Suprapubic skin (tissue), 4 donors: ENCODE measurements around the gene KIAA0408. TPM values are rescaled to one million over a fixed set of nuclear protein-coding genes. Genes with fewer than 3 reads are reported as not detected.

Source experiments
- DNase-seq, 2 donors: peaks; one replicate each; pipeline ENCODE4 v3.0.0-alpha.2; 2019; ENCODE audit warnings: low spot score in 2 of 2
- H3K27ac ChIP-seq: fragments of 200-600 bp; sonication (generic); one replicate; pipeline ENCODE4 v1.5.1; 2019
- H3K27me3 ChIP-seq: fragments of 200-600 bp; sonication (generic); one replicate; pipeline ENCODE4 v1.5.1; 2019
- H3K36me3 ChIP-seq: fragments of 200-600 bp; sonication (generic); one replicate; pipeline ENCODE4 v1.5.1; 2019
- H3K4me1 ChIP-seq: fragments of 200-600 bp; sonication (generic); one replicate; pipeline ENCODE4 v1.5.1; 2019
- H3K4me3 ChIP-seq: fragments of 200-600 bp; sonication (generic); one replicate; pipeline ENCODE4 v1.5.1; 2019; ENCODE audit warnings: mild to moderate bottlenecking
- H3K9me3 ChIP-seq: fragments of 200-600 bp; sonication (generic); one replicate; pipeline ENCODE4 v1.5.1; 2019
- EP300 ChIP-seq: sonication (generic); formaldehyde crosslinking; IDR thresholded peaks from one replicate; pipeline ENCODE4 v1.6.1; 2017; ENCODE audit warnings: antibody characterized with exemption
- POLR2A ChIP-seq, 2 donors: fragments of 450-650 bp; IDR thresholded peaks; one replicate each; pipeline ENCODE4 v1.6.1; 2017; ENCODE audit warnings: antibody characterized with exemption in 2 of 2, mild to moderate bottlenecking in 2 of 2, moderate library complexity in 2 of 2
- POLR2AphosphoS5 ChIP-seq, 3 donors: sonication (generic); formaldehyde crosslinking; IDR thresholded peaks; one replicate each; pipeline ENCODE4 v1.6.1; 2017; ENCODE audit warnings: antibody characterized with exemption in 3 of 3
- WGBS: methylation state at CpG from one replicate; pipeline ENCODE4 v1.1.5; 2018; 5-methylcytosine and 5-hydroxymethylcytosine counted together
- total RNA-seq, 4 donors: library from RNA; depleted of rRNA; stranded (reverse); fragments of >200 nt; gene quantifications; one replicate each; pipeline ENCODE4 v1.1.0, GENCODE V29; 2016
- TF ChIP-seq, protein P1 (sequence below), 2 donors: fragments of 200-600 bp in 1 of 2; fragments of 450-650 bp in 1 of 2; sonication (generic) in 1 of 2; IDR thresholded peaks; one replicate each; pipeline ENCODE4 v1.5.1; 2016 to 2019; ENCODE audit warnings: antibody characterized with exemption in 2 of 2, mild to moderate bottlenecking in 1 of 2, moderate library complexity in 1 of 2

KIAA0408 gene
- total RNA-seq, 4 donors from 2014 or later: 1.4 to 2.7 (median 1.7) TPM; not detected in 1

DNA sequence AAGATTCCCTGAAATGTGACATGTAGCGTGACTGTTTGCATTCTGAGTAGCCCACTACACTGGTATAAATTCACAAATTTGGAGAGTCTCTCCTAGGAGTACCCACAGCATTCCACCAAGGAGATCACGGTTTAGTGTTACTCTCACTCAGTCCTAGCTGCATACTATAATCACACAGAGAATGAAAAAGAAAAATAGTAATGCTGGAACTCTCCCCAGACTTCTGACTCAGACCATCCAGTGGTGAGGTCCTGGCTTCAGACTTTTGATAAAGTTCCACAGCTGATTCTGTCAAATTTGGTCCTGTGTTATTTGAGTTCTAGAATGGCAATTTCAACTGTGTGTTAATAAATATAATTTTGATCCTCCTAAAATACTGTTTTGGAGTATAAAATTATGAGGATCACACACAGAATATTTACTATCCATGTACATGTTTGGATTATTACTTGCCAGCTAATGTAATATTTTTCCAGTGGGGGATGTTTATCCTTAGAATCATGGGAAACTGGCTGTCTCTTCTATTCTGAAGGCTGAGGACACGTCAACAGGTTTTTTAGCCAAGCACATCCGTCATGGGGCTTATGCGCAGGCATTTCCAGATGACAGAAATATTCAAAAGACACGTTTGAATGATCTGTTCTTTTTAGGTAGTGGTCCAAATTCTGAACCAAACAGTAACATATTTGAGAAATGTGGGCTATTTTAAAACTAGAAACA, 5.1 kb upstream of the KIAA0408 start:
- Histone ChIP-seq H3K4me1 (peaks cover 3% of the 10 kb centered on the region), H3K36me3 (no peaks in the 10 kb centered on the region), H3K9me3 (no peaks in the 10 kb centered on the region), H3K4me3 (no peak overlapping the region), H3K27ac (peak overlapping the region; percentile 60), H3K27me3 (no peaks in the 10 kb centered on the region)
- no peak for DNase-seq
- WGBS: 44% methylated on average over 6 of the region's 6 CpGs
- TF ChIP-seq EP300 (no peak), POLR2A (IDR thresholded peaks at IDR 0.05) (no peak), POLR2AphosphoS5 (IDR thresholded peaks at IDR 0.05) (no peak)
- TF ChIP-seq, protein P1, sequence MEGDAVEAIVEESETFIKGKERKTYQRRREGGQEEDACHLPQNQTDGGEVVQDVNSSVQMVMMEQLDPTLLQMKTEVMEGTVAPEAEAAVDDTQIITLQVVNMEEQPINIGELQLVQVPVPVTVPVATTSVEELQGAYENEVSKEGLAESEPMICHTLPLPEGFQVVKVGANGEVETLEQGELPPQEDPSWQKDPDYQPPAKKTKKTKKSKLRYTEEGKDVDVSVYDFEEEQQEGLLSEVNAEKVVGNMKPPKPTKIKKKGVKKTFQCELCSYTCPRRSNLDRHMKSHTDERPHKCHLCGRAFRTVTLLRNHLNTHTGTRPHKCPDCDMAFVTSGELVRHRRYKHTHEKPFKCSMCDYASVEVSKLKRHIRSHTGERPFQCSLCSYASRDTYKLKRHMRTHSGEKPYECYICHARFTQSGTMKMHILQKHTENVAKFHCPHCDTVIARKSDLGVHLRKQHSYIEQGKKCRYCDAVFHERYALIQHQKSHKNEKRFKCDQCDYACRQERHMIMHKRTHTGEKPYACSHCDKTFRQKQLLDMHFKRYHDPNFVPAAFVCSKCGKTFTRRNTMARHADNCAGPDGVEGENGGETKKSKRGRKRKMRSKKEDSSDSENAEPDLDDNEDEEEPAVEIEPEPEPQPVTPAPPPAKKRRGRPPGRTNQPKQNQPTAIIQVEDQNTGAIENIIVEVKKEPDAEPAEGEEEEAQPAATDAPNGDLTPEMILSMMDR (IDR thresholded peaks at IDR 0.05): no peak

DNA sequence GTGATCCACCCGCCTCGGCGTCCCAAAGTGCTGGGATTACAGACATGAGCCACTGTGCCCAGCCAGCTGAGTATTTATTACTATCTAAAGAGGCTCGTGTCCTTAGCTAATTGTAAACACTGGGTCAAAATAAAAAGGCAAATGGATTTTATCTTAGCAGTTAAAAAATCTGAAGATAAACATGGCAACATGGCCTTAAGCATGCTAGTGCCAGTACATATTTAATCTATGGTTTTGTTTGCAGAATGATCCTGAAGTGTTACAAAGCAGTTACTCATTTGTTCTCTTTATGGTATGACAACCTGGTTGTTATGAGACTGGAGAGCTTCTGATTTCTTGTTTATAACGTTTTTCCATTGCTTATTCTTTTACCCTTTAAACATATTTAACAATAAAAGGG, 3.9 kb upstream of the KIAA0408 start:
- Histone ChIP-seq H3K4me3 (no peak overlapping the region), H3K36me3 (no peaks in the 10 kb centered on the region), H3K4me1 (peaks cover 9% of the 10 kb centered on the region), H3K27ac (peak overlapping the region; percentile 60), H3K9me3 (no peaks in the 10 kb centered on the region), H3K27me3 (no peaks in the 10 kb centered on the region)
- 74% methylated on average over 5 of the region's 5 CpGs for WGBS
- DNase-seq: no peak
- TF ChIP-seq POLR2AphosphoS5 (IDR thresholded peaks at IDR 0.05) (no peak), EP300 (no peak), POLR2A (IDR thresholded peaks at IDR 0.05) (no peak)
- TF ChIP-seq, protein P1 (IDR thresholded peaks at IDR 0.05): no peak

DNA sequence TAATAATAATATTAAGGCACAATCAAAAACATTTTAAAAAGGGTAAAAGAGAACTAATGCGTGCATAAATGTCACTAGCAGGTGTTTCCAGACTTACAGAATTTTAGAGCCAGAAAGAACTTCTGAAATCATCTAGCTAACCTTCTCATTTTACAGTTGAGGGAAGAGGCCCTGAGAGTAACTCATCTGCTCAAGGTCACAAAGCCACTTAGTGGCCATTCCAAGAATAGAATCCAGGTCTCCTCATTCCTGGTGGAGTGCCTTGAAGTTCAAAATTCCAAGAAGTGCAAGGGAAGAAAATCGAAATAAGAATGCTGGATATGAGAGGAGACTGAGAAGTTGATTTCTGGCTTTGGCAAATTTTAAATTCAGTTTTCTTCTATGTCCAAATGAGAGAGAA, 3.2 kb upstream of the KIAA0408 start:
- Histone ChIP-seq H3K9me3 (no peaks in the 10 kb centered on the region), H3K36me3 (no peaks in the 10 kb centered on the region), H3K4me3 (no peak overlapping the region), H3K27ac (no peak overlapping the region), H3K4me1 (peaks cover 16% of the 10 kb centered on the region), H3K27me3 (no peaks in the 10 kb centered on the region)
- 83% methylated on average over 2 of the region's 2 CpGs for WGBS
- DNase-seq: no peak
- TF ChIP-seq, protein P1 (IDR thresholded peaks at IDR 0.05): no peak
- TF ChIP-seq EP300 (no peak), POLR2AphosphoS5 (IDR thresholded peaks at IDR 0.05) (no peak), POLR2A (IDR thresholded peaks at IDR 0.05) (no peak)

DNA sequence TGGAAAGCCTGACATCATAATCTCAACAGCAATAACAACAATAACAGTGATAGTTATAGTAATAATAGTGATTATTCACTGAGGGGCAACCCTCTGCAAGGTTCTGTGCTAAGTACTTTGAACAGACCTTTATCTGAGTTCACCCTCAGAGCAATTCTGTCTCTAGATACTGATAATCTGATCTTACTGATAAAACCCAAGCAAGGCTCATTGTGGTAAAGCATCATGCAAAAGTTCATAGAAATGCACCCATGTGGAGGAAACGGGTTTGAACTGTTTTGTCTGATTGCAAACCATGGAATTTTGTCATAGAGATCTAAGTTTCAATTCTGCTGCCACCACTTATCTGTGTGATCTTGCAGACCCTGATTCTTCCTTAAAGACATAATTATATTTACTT, 1.3 kb upstream of the KIAA0408 start:
- Histone ChIP-seq H3K27me3 (no peaks in the 10 kb centered on the region), H3K9me3 (no peaks in the 10 kb centered on the region), H3K36me3 (no peaks in the 10 kb centered on the region), H3K27ac (no peak overlapping the region), H3K4me1 (peaks cover 29% of the 10 kb centered on the region), H3K4me3 (no peak overlapping the region)
- WGBS: 71% methylated on average over 1 of the region's 1 CpG
- DNase-seq: no peak
- TF ChIP-seq, protein P1 (IDR thresholded peaks at IDR 0.05): no peak
- no peak for TF ChIP-seq POLR2A (IDR thresholded peaks at IDR 0.05)
- TF ChIP-seq EP300: no peak
- no peak for TF ChIP-seq POLR2AphosphoS5 (IDR thresholded peaks at IDR 0.05)

DNA sequence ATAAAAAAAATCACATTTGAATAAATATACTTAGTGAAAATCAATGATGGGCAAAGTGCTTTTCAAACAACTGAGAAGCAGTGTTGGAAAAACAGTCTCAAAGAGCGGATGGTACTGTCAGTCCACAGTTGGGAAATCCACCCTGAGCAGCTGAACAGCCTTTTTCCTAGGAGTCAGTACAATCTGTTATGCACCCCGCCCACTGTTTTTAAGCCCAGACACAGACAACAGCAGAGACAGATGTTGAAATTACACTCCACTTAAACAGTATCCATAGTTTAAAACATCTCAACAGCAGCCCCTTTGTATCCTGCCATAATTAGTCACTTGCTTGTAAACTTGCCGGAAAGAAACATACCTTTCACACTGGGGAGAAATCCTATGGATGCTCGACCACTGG, 372 bp downstream of the KIAA0408 start:
- peak overlapping the region; percentile 84 for H3K27ac ChIP-seq
- TF ChIP-seq POLR2A (IDR thresholded peaks at IDR 0.05) (no peak), POLR2AphosphoS5 (IDR thresholded peaks at IDR 0.05) (no peak), EP300 (no peak)
- TF ChIP-seq, protein P1 (IDR thresholded peaks at IDR 0.05): no peak
- H3K27me3 ChIP-seq: no peaks in the 10 kb centered on the region
- H3K36me3 ChIP-seq: no peaks in the 10 kb centered on the region
- peak; percentile 72 to 79 for DNase-seq
- 49% methylated on average over 4 of the region's 4 CpGs for WGBS
- H3K9me3 ChIP-seq: no peaks in the 10 kb centered on the region
- peak overlapping the region; percentile 26 for H3K4me3 ChIP-seq
- peaks cover 29% of the 10 kb centered on the region for H3K4me1 ChIP-seq
